ENCODE data around the gene SF3B5.
"Not testable (repeated sequence)": the region's sequence is repeated elsewhere in the genome, so short reads cannot be mapped to it uniquely, and the experiment has no call there.

Gene SF3B5

GRCh38 chr6:144066741-144067484 lies 28.5 kb downstream of the SF3B5 start:
- DNase-seq (ENCODE audit: low read depth, low spot score), result no peak
- H3K4me3 ChIP-seq (ENCODE audit: low read length), result no peak overlapping the region

GRCh38 chr6:144066255-144066654 lies 29.1 kb downstream of the SF3B5 start:
- no peak overlapping the region for H3K4me3 ChIP-seq (ENCODE audit: low read length)

GRCh38 chr6:144065213-144065660 lies 30.1 kb downstream of the SF3B5 start:
- no peak for DNase-seq (ENCODE audit: low read depth, low spot score)
- H3K4me3 ChIP-seq (ENCODE audit: low read length), result no peak overlapping the region

More at GRCh38 chr6:144066255-144066654, 29.1 kb downstream of the SF3B5 start:
- DNase-seq (ENCODE audit: low read depth, low spot score), result no peak

GRCh38 chr6:144064402-144065212 lies 30.8 kb downstream of the SF3B5 start:
- no peak for DNase-seq (ENCODE audit: low read depth, low spot score)
- H3K4me3 ChIP-seq (ENCODE audit: low read length), result peak overlapping the region; percentile 64

GRCh38 chr6:144063744-144064401 lies 31.5 kb downstream of the SF3B5 start:
- peak; percentile 48 for DNase-seq (ENCODE audit: low read depth, low spot score)
- H3K4me3 ChIP-seq (ENCODE audit: low read length), result peak overlapping the region; percentile 64

GRCh38 chr6:144063246-144063743 lies 32.1 kb downstream of the SF3B5 start:
- no peak for DNase-seq (ENCODE audit: low read depth, low spot score)
- H3K4me3 ChIP-seq (ENCODE audit: low read length), result peak overlapping the region; percentile 64

GRCh38 chr6:144062786-144063185 lies 32.6 kb downstream of the SF3B5 start:
- DNase-seq (ENCODE audit: low read depth, low spot score), result no peak
- H3K4me3 ChIP-seq (ENCODE audit: low read length), result peak overlapping the region; percentile 64; the same call in 1 of the 2 replicates

GRCh38 chr6:144059139-144059538 lies 36.2 kb downstream of the SF3B5 start:
- no peak for DNase-seq (ENCODE audit: low read depth, low spot score)
- no peak overlapping the region for H3K4me3 ChIP-seq (ENCODE audit: low read length)

GRCh38 chr6:144055121-144055931 lies 40.0 kb downstream of the SF3B5 start:
- DNase-seq (ENCODE audit: low read depth, low spot score), result peak; percentile 59
- peak overlapping the region; percentile 14 for H3K4me3 ChIP-seq (ENCODE audit: low read length)

- H3K4me3 ChIP-seq (ENCODE audit: low read length), result no peak overlapping the region
- DNase-seq (ENCODE audit: low read depth, low spot score), result no peak
These were observed 41.8 kb downstream of the SF3B5 start for GRCh38 chr6:144053601-144054000.

GRCh38 chr6:144052488-144052887 lies 42.9 kb downstream of the SF3B5 start:
- no peak overlapping the region for H3K4me3 ChIP-seq (ENCODE audit: low read length)
- DNase-seq (ENCODE audit: low read depth, low spot score), result no peak

- DNase-seq (ENCODE audit: low read depth, low spot score), result no peak
- no peak overlapping the region for H3K4me3 ChIP-seq (ENCODE audit: low read length)
These were observed 46.0 kb downstream of the SF3B5 start for GRCh38 chr6:144049386-144049785.

- DNase-seq (ENCODE audit: low read depth, low spot score), result no peak
- H3K4me3 ChIP-seq (ENCODE audit: low read length), result no peak overlapping the region
These were observed 47.7 kb downstream of the SF3B5 start for GRCh38 chr6:144047688-144048087.

- H3K4me3 ChIP-seq (ENCODE audit: low read length), result not testable (repeated sequence)
These were observed 48.7 kb downstream of the SF3B5 start for GRCh38 chr6:144046672-144047071.

GRCh38 chr6:144044989-144045388 lies 50.4 kb downstream of the SF3B5 start:
- H3K4me3 ChIP-seq (ENCODE audit: low read length); DNase-seq (ENCODE audit: low read depth, low spot score): not testable (repeated sequence)

More at GRCh38 chr6:144046672-144047071, 48.7 kb downstream of the SF3B5 start:
- DNase-seq (ENCODE audit: low read depth, low spot score), result not testable (repeated sequence)

Data from Jurkat, Clone E6-1 (cell line).